Stimulated activated CD4-positive, alpha-beta T cell treated with anti-CD3 and anti-CD28 coated beads, Interleukin-4, amount 100 ng/mL, for 4 hours (primary cell): ENCODE data around the gene ECI1.

Experiments used
- DNase-seq, 2 experiments: peaks; one replicate each; pipeline ENCODE4 v3.0.0-alpha.2; 2020

The ECI1 gene, protein sequence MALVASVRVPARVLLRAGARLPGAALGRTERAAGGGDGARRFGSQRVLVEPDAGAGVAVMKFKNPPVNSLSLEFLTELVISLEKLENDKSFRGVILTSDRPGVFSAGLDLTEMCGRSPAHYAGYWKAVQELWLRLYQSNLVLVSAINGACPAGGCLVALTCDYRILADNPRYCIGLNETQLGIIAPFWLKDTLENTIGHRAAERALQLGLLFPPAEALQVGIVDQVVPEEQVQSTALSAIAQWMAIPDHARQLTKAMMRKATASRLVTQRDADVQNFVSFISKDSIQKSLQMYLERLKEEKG

GRCh38 chr16:2251296-2252111 lies at the start of gene ECI1:
ECI1 (minus strand) TSS chr16:2251587; CDS start chr16:2251566, 21 bp downstream.
- peak; percentile 74 to 75 for DNase-seq

GRCh38 chr16:2299915-2300192 lies 48.5 kb upstream of the ECI1 start:
- DNase-seq: no peak

GRCh38 chr16:2299121-2299914 lies 47.9 kb upstream of the ECI1 start:
- DNase-seq: no peak

GRCh38 chr16:2298621-2299020 lies 47.2 kb upstream of the ECI1 start:
- DNase-seq: no peak

GRCh38 chr16:2297506-2297860 lies 46.1 kb upstream of the ECI1 start:
- DNase-seq: no peak

GRCh38 chr16:2296661-2297505 lies 45.5 kb upstream of the ECI1 start:
- DNase-seq: no peak

DNA sequence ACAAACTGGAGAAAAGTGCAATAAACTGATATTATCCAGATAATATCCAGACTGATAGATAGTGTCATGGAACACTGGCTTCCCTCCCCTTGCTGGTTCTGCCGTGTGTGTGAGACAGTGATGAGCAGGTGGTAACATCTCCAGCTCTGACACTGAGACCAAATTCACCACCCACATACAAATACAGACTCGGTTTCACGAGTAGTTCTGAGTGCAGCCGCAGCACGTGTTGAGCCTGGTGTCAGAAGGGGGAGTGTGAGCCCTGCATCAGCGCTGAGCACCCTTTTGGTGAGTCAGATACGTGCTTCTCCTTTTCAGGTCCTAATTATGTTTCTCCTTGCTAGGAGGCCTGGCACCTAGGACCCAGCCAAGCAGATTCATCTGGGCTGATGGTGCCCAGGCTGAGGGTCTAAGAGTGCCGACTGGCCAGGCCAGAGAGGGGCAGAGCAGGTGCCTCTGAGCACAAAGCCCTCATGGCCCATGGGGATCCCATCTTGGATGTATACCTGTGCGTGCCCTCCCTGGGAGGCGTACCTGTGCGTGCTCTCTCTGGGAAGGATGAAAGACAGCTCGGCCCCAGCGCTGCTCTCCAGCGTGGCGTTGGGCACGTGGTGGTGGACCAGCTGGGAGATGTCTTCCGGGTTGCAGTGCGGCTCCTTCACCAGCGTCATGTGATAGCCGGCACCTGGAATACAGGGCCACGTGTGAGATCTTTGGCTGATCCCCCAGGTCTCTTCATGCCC lies 43.8 kb upstream of the ECI1 start:
- DNase-seq: no peak

DNA sequence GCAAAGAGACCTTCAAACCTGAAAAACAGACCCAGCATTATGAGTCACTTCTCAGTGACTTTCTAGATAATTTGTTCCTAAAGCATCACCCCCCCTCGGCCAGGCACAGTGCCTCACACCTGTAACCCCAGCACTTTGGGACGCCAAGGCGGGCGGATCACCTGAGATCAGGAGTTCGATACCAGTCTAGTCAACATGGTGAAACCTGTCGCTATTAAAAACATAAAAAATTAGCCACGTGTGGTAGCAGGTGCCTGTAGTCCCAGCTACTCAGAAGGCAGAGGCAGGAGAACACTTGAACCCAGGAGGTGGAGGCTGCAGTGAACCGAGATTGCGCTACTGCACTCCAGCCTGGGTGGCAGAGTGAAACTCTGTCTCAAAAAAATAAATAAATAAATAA lies 40.8 kb upstream of the ECI1 start:
- DNase-seq: no peak

GRCh38 chr16:2289282-2289681 lies 37.9 kb upstream of the ECI1 start:
- DNase-seq: no peak

DNA sequence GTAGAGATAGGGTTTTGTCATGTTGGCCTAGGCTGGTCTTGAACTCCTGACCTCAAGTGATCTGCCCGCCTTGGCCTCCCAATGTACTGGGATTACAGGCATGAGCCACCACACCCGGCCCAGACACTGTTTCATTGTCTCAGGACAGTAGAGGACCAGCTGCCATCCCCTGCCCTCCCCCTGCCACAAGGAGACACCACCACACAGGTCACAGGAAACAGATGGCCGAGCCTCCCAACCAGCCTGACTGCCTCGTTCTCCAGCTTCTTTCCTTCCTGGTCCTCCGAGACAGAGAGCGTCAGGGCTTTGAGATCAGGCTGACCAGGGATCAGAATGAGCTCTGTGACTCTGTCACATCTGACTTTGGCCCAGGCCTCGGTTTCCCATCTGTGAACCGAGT lies 37.3 kb upstream of the ECI1 start:
- DNase-seq: no peak

- DNase-seq: no peak
Measured at GRCh38 chr16:2287916-2288547, 36.6 kb upstream of the ECI1 start.

DNA sequence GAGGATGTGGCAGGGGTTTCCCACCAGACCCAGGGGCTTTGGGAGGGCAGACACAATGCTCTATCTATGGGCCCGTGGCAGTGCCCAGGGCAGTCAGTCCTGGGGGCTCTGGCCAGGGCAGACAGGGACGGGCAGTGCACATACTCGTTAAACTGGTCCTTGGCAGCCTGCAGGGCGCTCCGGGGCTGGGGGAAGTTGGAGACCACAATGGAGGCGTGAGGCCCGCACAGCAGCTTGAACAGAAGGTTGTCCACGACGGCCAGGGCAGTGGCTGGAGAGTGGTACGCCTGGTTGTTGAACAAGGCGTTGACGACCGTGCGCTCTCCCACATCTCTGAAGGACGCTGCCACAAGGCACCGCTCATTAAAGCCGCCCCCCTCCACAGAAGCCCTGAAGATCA lies 35.2 kb upstream of the ECI1 start:
- DNase-seq: no peak

DNA sequence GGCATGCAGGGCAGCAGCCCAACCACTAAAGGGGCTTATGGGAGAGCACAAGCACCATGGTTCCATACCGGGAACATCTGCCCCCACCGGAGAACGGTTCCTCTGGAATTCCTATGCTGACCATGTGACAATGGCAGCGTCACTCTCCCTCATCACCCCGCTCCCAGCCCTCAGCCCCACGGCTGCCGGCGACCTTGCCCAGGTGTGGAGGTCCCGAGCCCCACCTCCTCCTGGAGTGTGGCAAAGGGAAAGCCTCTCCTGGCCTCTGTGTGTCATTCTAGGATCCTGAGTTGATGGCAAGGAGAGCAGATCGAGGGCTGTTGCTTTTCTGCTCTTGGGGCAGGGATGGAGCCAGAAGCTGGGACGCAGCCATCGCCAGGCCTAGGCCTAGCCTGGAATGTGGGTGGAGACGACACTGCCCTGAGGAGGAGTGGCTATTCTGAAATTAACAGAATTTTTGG lies 34.4 kb upstream of the ECI1 start:
- no peak for DNase-seq

DNA sequence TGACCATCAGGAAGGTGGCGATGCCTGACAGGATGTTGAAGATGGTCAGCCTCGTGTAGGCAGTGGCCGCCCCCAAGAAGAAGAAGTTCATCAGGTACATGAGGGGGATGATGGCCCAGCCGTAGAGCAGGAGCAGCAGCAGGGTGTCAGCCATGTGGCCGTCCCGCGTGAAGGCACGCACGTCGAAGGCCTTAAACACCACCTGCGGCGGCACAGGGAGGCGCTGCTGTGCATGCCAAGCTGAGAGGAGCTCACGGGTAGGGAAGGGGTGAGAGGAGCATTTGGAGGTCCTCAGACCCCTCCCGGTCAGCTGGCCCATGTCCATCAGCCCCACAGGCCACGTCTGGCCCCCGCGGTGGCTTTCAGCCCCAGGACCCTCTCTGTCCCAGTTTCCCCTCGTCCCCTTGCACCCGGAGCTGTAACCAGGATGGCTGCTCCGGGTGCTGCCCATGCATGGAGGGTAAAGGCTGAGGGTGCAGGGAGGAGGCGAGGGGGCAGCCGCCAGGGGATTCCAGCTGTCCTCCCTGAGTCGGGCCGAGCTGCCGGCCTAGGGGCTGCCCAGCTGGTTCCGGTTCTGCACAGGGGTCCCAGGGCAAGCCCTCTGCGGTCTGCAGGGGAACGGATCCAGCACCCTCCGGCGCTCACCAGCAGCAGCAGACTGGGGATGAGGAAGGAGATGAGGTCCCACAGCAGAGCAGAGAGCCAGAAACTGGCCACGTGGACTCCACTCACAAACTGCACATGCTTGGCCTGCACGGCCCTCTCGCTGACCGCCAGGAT lies 33.6 kb upstream of the ECI1 start:
- DNase-seq: no peak

DNA sequence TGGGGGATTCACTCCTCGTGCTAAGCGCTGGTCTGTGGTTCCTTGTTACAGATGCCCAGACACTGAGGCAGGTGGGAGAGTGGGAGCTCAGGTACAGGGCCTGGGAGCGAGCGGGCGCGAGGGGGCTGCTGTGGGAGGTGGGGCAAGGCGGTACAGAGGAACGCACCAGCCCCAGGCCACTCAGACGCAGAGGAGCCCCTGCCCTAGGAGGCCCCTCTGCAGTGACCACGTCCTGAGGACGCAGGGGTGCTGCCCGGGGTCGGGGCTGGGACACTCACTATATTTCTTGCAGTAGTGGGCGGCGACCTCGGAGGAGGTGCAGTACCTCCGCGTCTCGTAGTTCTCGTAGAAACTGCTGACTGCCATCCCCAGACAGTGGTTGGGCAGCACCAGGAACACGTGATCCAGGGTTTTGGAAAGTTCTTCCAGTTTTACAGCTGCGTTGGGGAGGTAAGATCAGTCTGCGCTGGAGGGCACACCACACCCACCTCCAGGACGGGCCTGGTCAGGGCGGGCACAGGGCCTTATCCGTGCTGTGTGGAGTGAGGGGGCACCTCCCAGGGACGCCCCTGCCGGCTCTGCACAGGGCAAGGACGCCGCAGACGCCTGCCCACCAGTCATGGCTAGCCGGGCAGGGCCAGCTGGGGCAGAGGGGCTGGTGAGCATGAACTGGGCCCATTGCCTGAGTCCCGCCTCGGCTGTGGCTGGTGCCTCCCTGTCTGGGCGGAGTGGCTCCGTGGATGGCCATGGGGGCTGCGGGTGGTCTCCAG lies 32.8 kb upstream of the ECI1 start:
- DNase-seq: no peak

DNA sequence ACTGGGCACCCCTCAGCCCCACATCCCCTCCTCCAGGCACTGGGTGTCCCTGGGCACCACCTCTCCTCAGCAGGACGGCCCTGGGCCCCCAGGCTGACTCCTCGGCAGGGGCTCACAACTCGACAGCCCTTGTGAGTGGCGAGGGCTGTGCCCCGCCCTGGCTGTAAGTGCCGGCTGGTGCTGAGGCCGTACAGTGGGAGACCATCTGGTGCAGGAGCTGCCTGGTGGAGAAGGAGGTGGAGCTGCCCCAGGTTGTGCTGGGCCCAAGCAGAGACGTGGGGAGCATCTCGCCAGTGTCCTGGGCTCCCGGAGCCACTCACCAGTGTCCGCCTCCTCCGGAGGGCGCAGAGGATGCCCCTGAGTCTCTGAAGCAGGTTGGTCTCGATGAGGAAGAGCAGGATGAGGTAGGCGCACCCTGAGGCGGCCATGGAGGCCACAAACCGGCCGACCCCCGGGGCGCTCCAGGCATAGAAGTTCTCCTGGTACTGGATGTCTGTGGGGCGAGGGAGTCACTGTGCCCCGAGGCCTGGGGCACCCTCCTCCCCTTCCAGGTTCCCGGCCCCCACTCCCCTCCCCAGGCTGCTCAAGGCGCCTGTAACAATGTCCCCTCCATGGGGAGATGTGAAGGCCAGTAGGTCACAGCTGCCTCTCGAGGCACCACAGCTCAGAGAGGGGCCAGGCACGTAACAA lies 31.6 kb upstream of the ECI1 start:
- DNase-seq: no peak

DNA sequence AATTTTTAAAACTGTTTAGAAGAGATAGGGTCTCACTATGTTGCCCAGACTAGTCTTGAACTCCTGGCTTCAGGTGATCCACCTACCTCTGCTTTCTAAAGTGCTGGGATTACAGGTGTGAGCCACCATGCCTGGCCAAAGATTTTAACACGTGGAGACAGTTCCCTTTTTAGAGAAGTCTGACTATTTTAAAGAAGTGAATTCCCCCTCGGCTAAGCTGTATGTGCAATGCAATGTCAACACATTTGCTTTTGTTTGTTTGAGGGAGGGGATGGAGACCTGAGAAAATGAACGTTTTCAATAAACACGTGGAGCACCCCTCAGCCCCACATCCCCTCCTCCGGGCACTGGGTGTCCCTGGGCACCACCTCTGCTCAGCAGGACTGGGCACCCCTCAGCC lies 30.9 kb upstream of the ECI1 start:
- no peak for DNase-seq

- no peak for DNase-seq
Measured at GRCh38 chr16:2280981-2281542, 29.7 kb upstream of the ECI1 start.

DNA sequence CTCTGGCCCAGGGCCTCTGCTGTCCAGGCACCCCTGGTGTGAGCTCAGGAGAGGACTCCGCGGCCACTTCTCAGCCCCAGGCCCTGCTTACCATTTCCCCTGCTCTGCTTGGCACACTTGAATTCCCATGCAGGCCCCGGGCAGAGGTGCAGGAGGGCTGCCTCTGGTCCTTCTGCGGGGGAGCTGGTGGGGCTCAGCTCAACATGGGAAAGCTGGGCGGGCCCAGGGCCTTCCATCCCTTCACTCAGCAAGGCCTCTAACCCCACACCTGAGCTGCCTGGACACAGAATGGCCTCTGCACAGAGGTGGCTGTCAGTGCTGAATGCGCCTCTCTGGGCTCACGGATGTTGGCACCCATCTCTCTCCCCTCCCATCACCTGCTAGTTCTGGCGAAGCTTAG lies 29.1 kb upstream of the ECI1 start:
- DNase-seq: no peak
